ENCODE results near the gene JARID2. TPM values are rescaled to one million over a fixed set of nuclear protein-coding genes. Genes with fewer than 3 reads are reported as not detected.

Gene JARID2
- total RNA-seq, 3 donors from 2014 or later, result 10.6 to 11.8 (median 11.4) TPM

GRCh38 chr6:15358579-15359327 is 112.9 kb downstream of the JARID2 start:
- H3K36me3 ChIP-seq (ENCODE audit: low read depth), result no peaks in the 10 kb centered on the region
- intact Hi-C loops (cut with DNase I, micrococcal nuclease), result no loop called here
- H3K4me3 ChIP-seq, result no peak overlapping the region
- no peak for TF ChIP-seq CTCF (IDR thresholded peaks at IDR 0.05)
- DNase-seq, result no peak
- peaks cover 7% of the 10 kb centered on the region for H3K4me1 ChIP-seq (ENCODE audit: low read depth)
- no peaks in the 10 kb centered on the region for H3K9me3 ChIP-seq
- no peak for ATAC-seq

- TF ChIP-seq CTCF (IDR thresholded peaks at IDR 0.05), result no peak
- peaks cover 9% of the 10 kb centered on the region for H3K4me1 ChIP-seq (ENCODE audit: low read depth)
Observed at GRCh38 chr6:15359335-15359862, 113.5 kb downstream of the JARID2 start.

GRCh38 chr6:15360300-15360699 is 114.4 kb downstream of the JARID2 start:
- H3K4me3 ChIP-seq, result no peak overlapping the region
- H3K4me1 ChIP-seq (ENCODE audit: low read depth), result peaks cover 9% of the 10 kb centered on the region
- intact Hi-C loops (cut with DNase I, micrococcal nuclease), result no loop called here
- ATAC-seq (no peak), DNase-seq (no peak)
- H3K9me3 ChIP-seq, result no peaks in the 10 kb centered on the region
- TF ChIP-seq CTCF (IDR thresholded peaks at IDR 0.05), result no peak
- H3K36me3 ChIP-seq (ENCODE audit: low read depth), result no peaks in the 10 kb centered on the region

More at GRCh38 chr6:15359335-15359862, 113.5 kb downstream of the JARID2 start:
- intact Hi-C loops (cut with DNase I, micrococcal nuclease), result no loop called here
- no peak overlapping the region for H3K4me3 ChIP-seq
- DNase-seq, result no peak
- no peaks in the 10 kb centered on the region for H3K9me3 ChIP-seq
- ATAC-seq, result no peak
- H3K36me3 ChIP-seq (ENCODE audit: low read depth), result no peaks in the 10 kb centered on the region

- intact Hi-C loops (cut with DNase I, micrococcal nuclease), result no loop called here
- ATAC-seq (no peak), DNase-seq (no peak)
- H3K9me3 ChIP-seq, result no peaks in the 10 kb centered on the region
- H3K4me1 ChIP-seq (ENCODE audit: low read depth), result peaks cover 17% of the 10 kb centered on the region
- TF ChIP-seq CTCF (IDR thresholded peaks at IDR 0.05), result no peak
- no peak overlapping the region for H3K4me3 ChIP-seq
- H3K36me3 ChIP-seq (ENCODE audit: low read depth), result no peaks in the 10 kb centered on the region
Observed at GRCh38 chr6:15361197-15361596, 115.3 kb downstream of the JARID2 start.

GRCh38 chr6:15362274-15363160 is 116.6 kb downstream of the JARID2 start:
- peaks cover 22% of the 10 kb centered on the region for H3K4me1 ChIP-seq (ENCODE audit: low read depth)
- H3K9me3 ChIP-seq, result no peaks in the 10 kb centered on the region
- no peak for TF ChIP-seq CTCF (IDR thresholded peaks at IDR 0.05)
- intact Hi-C loops (cut with DNase I, micrococcal nuclease), result no loop called here
- H3K36me3 ChIP-seq (ENCODE audit: low read depth), result no peaks in the 10 kb centered on the region
- DNase-seq (no peak), ATAC-seq (peak; percentile 27)
- H3K4me3 ChIP-seq, result no peak overlapping the region

All from mucosa of descending colon (tissue), 3 donors.